IPS-18a (cell line): ENCODE data around the gene BHLHE23.
"Not testable (repeated sequence)": the region's sequence is repeated elsewhere in the genome, so short reads cannot be mapped to it uniquely, and the experiment has no call there.

ENCODE experiments used
- H3K27ac ChIP-seq: one replicate; pipeline ENCODE4 v1.5.1; 2013; ENCODE audit warnings: low read length
- H3K27me3 ChIP-seq: one replicate; pipeline ENCODE4 v1.6.1; 2013; ENCODE audit warnings: mild to moderate bottlenecking, low read length; ENCODE audit not compliant: control insufficient read depth, insufficient read depth
- H3K36me3 ChIP-seq: one replicate; pipeline ENCODE4 v1.6.1; 2013; ENCODE audit warnings: low read depth, low read length; ENCODE audit not compliant: control insufficient read depth
- H3K4me1 ChIP-seq: one replicate; pipeline ENCODE4 v1.6.1; 2013; ENCODE audit warnings: low read depth, low read length; ENCODE audit not compliant: control insufficient read depth
- H3K4me3 ChIP-seq: one replicate; pipeline ENCODE4 v1.5.1; 2013; ENCODE audit warnings: low read length
- H3K9ac ChIP-seq: one replicate; pipeline ENCODE4 v1.6.1; 2013; ENCODE audit warnings: mild to moderate bottlenecking, low read length, moderate library complexity
- H3K9me3 ChIP-seq: one replicate; pipeline ENCODE4 v1.6.1; 2013; ENCODE audit warnings: low read depth, low read length; ENCODE audit not compliant: control insufficient read depth

The BHLHE23 gene

GRCh38 chr20:63041776-63042175, 35.0 kb upstream of the BHLHE23 start:
- no peak overlapping the region for H3K9ac ChIP-seq
- H3K4me1 ChIP-seq, result peaks cover 3% of the 10 kb centered on the region
- H3K36me3 ChIP-seq, result no peaks in the 10 kb centered on the region
- peaks cover 6% of the 10 kb centered on the region for H3K27me3 ChIP-seq
- no peaks in the 10 kb centered on the region for H3K9me3 ChIP-seq
- H3K4me3 ChIP-seq, result no peak overlapping the region
- H3K27ac ChIP-seq, result no peak overlapping the region

GRCh38 chr20:63037669-63038268, 31.0 kb upstream of the BHLHE23 start:
- H3K4me3 ChIP-seq, result no peak overlapping the region

GRCh38 chr20:63036291-63036690, 29.5 kb upstream of the BHLHE23 start:
- Histone ChIP-seq H3K9ac (no peak overlapping the region), H3K27ac (no peak overlapping the region), H3K4me1 (peaks cover 29% of the 10 kb centered on the region), H3K9me3 (no peaks in the 10 kb centered on the region), H3K36me3 (no peaks in the 10 kb centered on the region), H3K27me3 (peaks cover 53% of the 10 kb centered on the region), H3K4me3 (no peak overlapping the region)

More at GRCh38 chr20:63037669-63038268, 31.0 kb upstream of the BHLHE23 start:
- no peak overlapping the region for H3K27ac ChIP-seq
- no peaks in the 10 kb centered on the region for H3K36me3 ChIP-seq
- no peak overlapping the region for H3K9ac ChIP-seq
- H3K27me3 ChIP-seq, result peaks cover 38% of the 10 kb centered on the region
- no peaks in the 10 kb centered on the region for H3K9me3 ChIP-seq
- H3K4me1 ChIP-seq, result peaks cover 19% of the 10 kb centered on the region

- H3K9ac ChIP-seq, result no peak overlapping the region
- no peak overlapping the region for H3K4me3 ChIP-seq
- no peaks in the 10 kb centered on the region for H3K9me3 ChIP-seq
- H3K4me1 ChIP-seq, result peaks cover 29% of the 10 kb centered on the region
- H3K27me3 ChIP-seq, result peaks cover 59% of the 10 kb centered on the region
- H3K36me3 ChIP-seq, result no peaks in the 10 kb centered on the region
- H3K27ac ChIP-seq, result no peak overlapping the region
Measured at GRCh38 chr20:63035603-63036185, 28.9 kb upstream of the BHLHE23 start.

GRCh38 chr20:63034710-63035602, 28.2 kb upstream of the BHLHE23 start:
- not testable (repeated sequence) for H3K4me3 ChIP-seq, H3K36me3 ChIP-seq, H3K27ac ChIP-seq, H3K9ac ChIP-seq, H3K9me3 ChIP-seq
- Histone ChIP-seq H3K27me3 (peaks cover 66% of the 10 kb centered on the region), H3K4me1 (peaks cover 33% of the 10 kb centered on the region)

GRCh38 chr20:63033794-63034709, 27.3 kb upstream of the BHLHE23 start:
- H3K9me3 ChIP-seq, result no peaks in the 10 kb centered on the region
- no peaks in the 10 kb centered on the region for H3K36me3 ChIP-seq
- peaks cover 75% of the 10 kb centered on the region for H3K27me3 ChIP-seq
- H3K9ac ChIP-seq, result no peak overlapping the region
- H3K27ac ChIP-seq, result no peak overlapping the region
- H3K4me1 ChIP-seq, result peaks cover 38% of the 10 kb centered on the region
- H3K4me3 ChIP-seq, result peak overlapping the region; percentile 47

GRCh38 chr20:63032861-63033793, 26.4 kb upstream of the BHLHE23 start:
- Histone ChIP-seq H3K27ac (no peak overlapping the region), H3K4me1 (peaks cover 38% of the 10 kb centered on the region), H3K4me3 (peak overlapping the region; percentile 47), H3K27me3 (peaks cover 83% of the 10 kb centered on the region), H3K9me3 (no peaks in the 10 kb centered on the region), H3K36me3 (no peaks in the 10 kb centered on the region), H3K9ac (no peak overlapping the region)

- H3K27me3 ChIP-seq, result peaks cover 88% of the 10 kb centered on the region
- H3K36me3 ChIP-seq, result no peaks in the 10 kb centered on the region
- no peaks in the 10 kb centered on the region for H3K9me3 ChIP-seq
- H3K27ac ChIP-seq, result no peak overlapping the region
- peaks cover 40% of the 10 kb centered on the region for H3K4me1 ChIP-seq
- H3K9ac ChIP-seq, result no peak overlapping the region
- peak overlapping the region; percentile 47 for H3K4me3 ChIP-seq
Measured at GRCh38 chr20:63032026-63032800, 25.4 kb upstream of the BHLHE23 start.

GRCh38 chr20:63031251-63032014, 24.7 kb upstream of the BHLHE23 start:
- Histone ChIP-seq H3K27ac (no peak overlapping the region), H3K36me3 (no peaks in the 10 kb centered on the region), H3K9ac (no peak overlapping the region), H3K4me1 (peaks cover 40% of the 10 kb centered on the region), H3K4me3 (no peak overlapping the region), H3K9me3 (no peaks in the 10 kb centered on the region), H3K27me3 (peaks cover 88% of the 10 kb centered on the region)
